Measurements from ENCODE around the gene PLXNA3. TPM values are rescaled to one million over a fixed set of nuclear protein-coding genes. Genes with fewer than 3 reads are reported as not detected.

PLXNA3 gene
- total and polyA plus RNA-seq, 5 donors from 2014 or later: 0.32 to 64.6 (median 0.35) TPM

- Mint-ChIP-seq H3K27ac (no peak overlapping the region), H3K4me1 (no peaks in the 10 kb centered on the region), H3K27me3 (no peaks in the 10 kb centered on the region), H3K36me3 (no peaks in the 10 kb centered on the region), H3K9me3 (no peaks in the 10 kb centered on the region), H3K4me3 (no peak overlapping the region)
- DNase-seq (no peak), ATAC-seq (ENCODE audit: low read depth in 2 of 2) (no peak)
- Histone ChIP-seq H3K27ac (ENCODE audit: insufficient read depth, low read length, poor library complexity, severe bottlenecking) (no peak overlapping the region), H3K9me3 (ENCODE audit: control insufficient read depth in 2 of 2, low read length in 2 of 2) (no peaks in the 10 kb centered on the region), H3K4me1 (ENCODE audit: control insufficient read depth, insufficient read depth, low read length, poor library complexity, severe bottlenecking) (no peaks in the 10 kb centered on the region), H3K36me3 (ENCODE audit: control insufficient read depth, insufficient read depth, low read length) (no peaks in the 10 kb centered on the region), H3K27me3 (ENCODE audit: control insufficient read depth, insufficient read depth, low read length) (no peaks in the 10 kb centered on the region), H3K4me3 (ENCODE audit: low read depth, low read length) (no peak overlapping the region)
Observed at GRCh38 chrX:154502989-154503388, 44.9 kb downstream of the PLXNA3 start.

- Mint-ChIP-seq H3K27ac (peak overlapping the region in 1 of 3 donors; percentile 20), H3K27me3 (no peaks in the 10 kb centered on the region), H3K36me3 (peaks cover 8% of the 10 kb centered on the region), H3K9me3 (peaks cover 0 to 4% (median 0%) of the 10 kb centered on the region in 7 donors), H3K4me1 (peaks cover 0 to 2% (median under 1%) of the 10 kb centered on the region in 4 donors), H3K4me3 (no peak overlapping the region)
- Histone ChIP-seq H3K4me3 (ENCODE audit: low read depth, low read length) (no peak overlapping the region), H3K4me1 (ENCODE audit: control insufficient read depth, insufficient read depth, low read length, poor library complexity, severe bottlenecking) (no peaks in the 10 kb centered on the region), H3K27me3 (ENCODE audit: control insufficient read depth, insufficient read depth, low read length) (no peaks in the 10 kb centered on the region), H3K36me3 (ENCODE audit: control insufficient read depth, insufficient read depth, low read length) (no peaks in the 10 kb centered on the region), H3K27ac (ENCODE audit: insufficient read depth, low read length, poor library complexity, severe bottlenecking) (no peak overlapping the region), H3K9me3 (ENCODE audit: control insufficient read depth in 2 of 2, low read length in 2 of 2) (no peaks in the 10 kb centered on the region)
- no peak for ATAC-seq (ENCODE audit: low read depth in 2 of 2)
- no peak for DNase-seq
Observed at GRCh38 chrX:154505734-154506133, 47.7 kb downstream of the PLXNA3 start.

- peaks cover 0 to 11% (median 6%) of the 10 kb centered on the region in 4 donors for H3K4me1 Mint-ChIP-seq
- Histone ChIP-seq H3K9me3 (ENCODE audit: control insufficient read depth in 2 of 2, low read length in 2 of 2) (no peaks in the 10 kb centered on the region), H3K36me3 (ENCODE audit: control insufficient read depth, insufficient read depth, low read length) (no peaks in the 10 kb centered on the region), H3K27me3 (ENCODE audit: control insufficient read depth, insufficient read depth, low read length) (no peaks in the 10 kb centered on the region), H3K4me3 (ENCODE audit: low read depth, low read length) (no peak overlapping the region), H3K27ac (ENCODE audit: insufficient read depth, low read length, poor library complexity, severe bottlenecking) (no peak overlapping the region), H3K4me1 (ENCODE audit: control insufficient read depth, insufficient read depth, low read length, poor library complexity, severe bottlenecking) (peaks cover 5% of the 10 kb centered on the region)
- no peak for DNase-seq
- no peaks in the 10 kb centered on the region for H3K27me3 Mint-ChIP-seq
- H3K9me3 Mint-ChIP-seq: peaks cover 0 to 4% (median 0%) of the 10 kb centered on the region in 7 donors
- peaks cover 8% of the 10 kb centered on the region for H3K36me3 Mint-ChIP-seq
- ATAC-seq (ENCODE audit: low read depth in 2 of 2): no peak
- H3K4me3 Mint-ChIP-seq: no peak overlapping the region
- H3K27ac Mint-ChIP-seq: peak overlapping the region in 1 of 3 donors; percentile 94
Observed at GRCh38 chrX:154506483-154507332, 48.6 kb downstream of the PLXNA3 start.

- H3K4me3 Mint-ChIP-seq: peak overlapping the region in 1 of 4 donors; percentile 10
- ATAC-seq (ENCODE audit: low read depth in 2 of 2) (no peak), DNase-seq (no peak)
- peaks cover 0 to 18% (median 6%) of the 10 kb centered on the region in 4 donors for H3K4me1 Mint-ChIP-seq
- no peaks in the 10 kb centered on the region for H3K27me3 Mint-ChIP-seq
- Histone ChIP-seq H3K9me3 (ENCODE audit: control insufficient read depth in 2 of 2, low read length in 2 of 2) (no peaks in the 10 kb centered on the region), H3K4me1 (ENCODE audit: control insufficient read depth, insufficient read depth, low read length, poor library complexity, severe bottlenecking) (peaks cover 8% of the 10 kb centered on the region), H3K27me3 (ENCODE audit: control insufficient read depth, insufficient read depth, low read length) (no peaks in the 10 kb centered on the region), H3K27ac (ENCODE audit: insufficient read depth, low read length, poor library complexity, severe bottlenecking) (no peak overlapping the region), H3K36me3 (ENCODE audit: control insufficient read depth, insufficient read depth, low read length) (no peaks in the 10 kb centered on the region), H3K4me3 (ENCODE audit: low read depth, low read length) (no peak overlapping the region)
- no peak overlapping the region for H3K27ac Mint-ChIP-seq
- peaks cover 8% of the 10 kb centered on the region for H3K36me3 Mint-ChIP-seq
- H3K9me3 Mint-ChIP-seq: peaks cover 0 to 4% (median 0%) of the 10 kb centered on the region in 7 donors
Observed at GRCh38 chrX:154507673-154508383, 49.7 kb downstream of the PLXNA3 start.

- Mint-ChIP-seq H3K36me3 (peaks cover 8% of the 10 kb centered on the region), H3K9me3 (peaks cover 0 to 4% (median 0%) of the 10 kb centered on the region in 7 donors), H3K27ac (no peak overlapping the region), H3K27me3 (no peaks in the 10 kb centered on the region), H3K4me3 (peak overlapping the region in 1 of 4 donors; percentile 66), H3K4me1 (peaks cover 0 to 18% (median 6%) of the 10 kb centered on the region in 4 donors)
- H3K27ac ChIP-seq (ENCODE audit: insufficient read depth, low read length, poor library complexity, severe bottlenecking): no peak overlapping the region
- no peaks in the 10 kb centered on the region for H3K36me3 ChIP-seq (ENCODE audit: control insufficient read depth, insufficient read depth, low read length)
- H3K4me1 ChIP-seq (ENCODE audit: control insufficient read depth, insufficient read depth, low read length, poor library complexity, severe bottlenecking): peaks cover 8% of the 10 kb centered on the region
- H3K27me3 ChIP-seq (ENCODE audit: control insufficient read depth, insufficient read depth, low read length): no peaks in the 10 kb centered on the region
- H3K4me3 ChIP-seq (ENCODE audit: low read depth, low read length): no peak overlapping the region
- H3K9me3 ChIP-seq (ENCODE audit: control insufficient read depth in 2 of 2, low read length in 2 of 2): no peaks in the 10 kb centered on the region
- ATAC-seq (ENCODE audit: low read depth in 2 of 2): no peak
- DNase-seq: no peak
Observed at GRCh38 chrX:154508384-154508745, 50.3 kb downstream of the PLXNA3 start.

- Histone ChIP-seq H3K9me3 (ENCODE audit: control insufficient read depth in 2 of 2, low read length in 2 of 2) (no peaks in the 10 kb centered on the region), H3K4me3 (ENCODE audit: low read depth, low read length) (no peak overlapping the region), H3K27me3 (ENCODE audit: control insufficient read depth, insufficient read depth, low read length) (no peaks in the 10 kb centered on the region), H3K27ac (ENCODE audit: insufficient read depth, low read length, poor library complexity, severe bottlenecking) (no peak overlapping the region), H3K4me1 (ENCODE audit: control insufficient read depth, insufficient read depth, low read length, poor library complexity, severe bottlenecking) (peaks cover 8% of the 10 kb centered on the region), H3K36me3 (ENCODE audit: control insufficient read depth, insufficient read depth, low read length) (no peaks in the 10 kb centered on the region)
- H3K27me3 Mint-ChIP-seq: no peaks in the 10 kb centered on the region
- H3K4me3 Mint-ChIP-seq: no peak overlapping the region
- ATAC-seq (ENCODE audit: low read depth in 2 of 2) (no peak), DNase-seq (no peak)
- peaks cover 13% of the 10 kb centered on the region for H3K36me3 Mint-ChIP-seq
- H3K27ac Mint-ChIP-seq: no peak overlapping the region
- peaks cover 0 to 24% (median 11%) of the 10 kb centered on the region in 4 donors for H3K4me1 Mint-ChIP-seq
- peaks cover 0 to 4% (median 0%) of the 10 kb centered on the region in 7 donors for H3K9me3 Mint-ChIP-seq
Observed at GRCh38 chrX:154509455-154509854, 51.4 kb downstream of the PLXNA3 start.

GRCh38 chrX:154511761-154512160 lies 53.7 kb downstream of the PLXNA3 start:
- Mint-ChIP-seq H3K9me3 (peaks cover 0 to 4% (median 0%) of the 10 kb centered on the region in 7 donors), H3K27me3 (no peaks in the 10 kb centered on the region), H3K36me3 (peaks cover 13% of the 10 kb centered on the region), H3K4me3 (peak overlapping the region; percentile 9 to 39 (median 34)), H3K4me1 (peaks cover 0 to 36% (median 11%) of the 10 kb centered on the region in 4 donors), H3K27ac (peak overlapping the region; percentile 59 to 91 (median 87))
- Histone ChIP-seq H3K27me3 (ENCODE audit: control insufficient read depth, insufficient read depth, low read length) (no peaks in the 10 kb centered on the region), H3K4me3 (ENCODE audit: low read depth, low read length) (no peak overlapping the region), H3K9me3 (ENCODE audit: control insufficient read depth in 2 of 2, low read length in 2 of 2) (no peaks in the 10 kb centered on the region), H3K27ac (ENCODE audit: insufficient read depth, low read length, poor library complexity, severe bottlenecking) (peak overlapping the region; percentile 47), H3K4me1 (ENCODE audit: control insufficient read depth, insufficient read depth, low read length, poor library complexity, severe bottlenecking) (peaks cover 22% of the 10 kb centered on the region), H3K36me3 (ENCODE audit: control insufficient read depth, insufficient read depth, low read length) (no peaks in the 10 kb centered on the region)
- DNase-seq (no peak), ATAC-seq (ENCODE audit: low read depth in 2 of 2) (no peak)
